ES-I3 (cell line): ENCODE results near the gene DOP1B.

Experiments
- H3K36me3 ChIP-seq: 2 replicates; pipeline ENCODE4 v1.6.1; 2013; ENCODE audit warnings: mild to moderate bottlenecking, low read length, control low read depth, moderate library complexity; ENCODE audit not compliant: insufficient read depth
- H3K4me1 ChIP-seq: 2 replicates; pipeline ENCODE4 v1.6.1; 2013; ENCODE audit warnings: mild to moderate bottlenecking, control low read depth, low read length; ENCODE audit not compliant: insufficient read depth
- H3K9ac ChIP-seq: 2 replicates; pipeline ENCODE4 v1.6.1; 2013; ENCODE audit warnings: low read depth, mild to moderate bottlenecking, low read length, moderate library complexity
- H3K9me3 ChIP-seq: 2 replicates; pipeline ENCODE4 v1.6.1; 2013; ENCODE audit warnings: mild to moderate bottlenecking, low read length, moderate library complexity; ENCODE audit not compliant: control insufficient read depth, insufficient read depth

DOP1B gene

DNA sequence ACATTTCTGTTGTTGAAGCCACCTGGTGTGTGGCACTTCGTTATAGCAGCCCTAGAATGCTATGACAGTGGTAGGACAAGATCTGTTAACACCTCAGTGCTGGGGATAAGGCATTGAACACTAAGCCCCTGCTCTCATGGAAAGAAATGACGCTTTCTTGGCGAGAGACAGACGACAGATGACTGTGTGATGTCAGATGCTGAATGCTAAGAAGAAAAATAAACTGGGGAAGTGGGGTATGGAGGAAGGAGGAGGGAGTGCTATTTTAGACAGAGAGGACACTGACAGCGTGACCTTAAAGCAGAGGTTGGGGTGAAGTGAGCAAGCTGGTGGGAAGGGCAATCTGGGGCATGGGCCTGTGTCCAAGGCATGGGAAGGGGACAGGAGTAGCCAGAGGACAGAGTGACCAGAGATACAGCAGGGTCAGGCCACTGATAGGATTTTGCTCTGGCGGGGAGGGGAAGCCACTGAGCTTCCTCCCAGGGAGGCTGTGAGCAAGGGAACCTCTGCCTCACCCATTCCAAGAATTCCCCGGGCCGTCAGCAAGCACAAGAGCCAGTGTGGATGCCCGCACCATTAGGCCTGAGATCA, 15.2 kb downstream of the DOP1B start:
- Histone ChIP-seq H3K9me3 (no peaks in the 10 kb centered on the region), H3K9ac (no peak overlapping the region), H3K4me1 (no peaks in the 10 kb centered on the region), H3K36me3 (no peaks in the 10 kb centered on the region)

DNA sequence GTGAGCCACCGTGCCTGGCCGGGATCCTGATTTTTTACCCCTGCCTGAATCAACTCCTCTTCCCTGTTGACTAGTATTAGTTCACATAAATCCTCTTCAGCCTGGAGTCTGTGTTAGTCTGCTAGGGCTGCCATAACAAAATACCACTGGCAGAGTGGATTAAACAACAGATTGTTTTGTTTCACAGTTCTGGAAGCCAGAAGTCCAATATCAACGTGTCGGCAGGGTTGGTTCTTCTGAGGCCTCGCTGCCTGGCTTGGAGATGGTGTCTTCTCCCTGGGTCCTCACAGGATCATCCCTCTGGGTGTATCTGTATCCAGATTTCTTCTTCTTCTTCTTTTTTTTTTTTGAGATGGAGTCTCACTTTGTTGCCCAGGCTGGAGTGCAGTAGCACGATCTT, 18.2 kb downstream of the DOP1B start:
- Histone ChIP-seq H3K4me1 (no peaks in the 10 kb centered on the region), H3K9ac (no peak overlapping the region), H3K36me3 (no peaks in the 10 kb centered on the region), H3K9me3 (no peaks in the 10 kb centered on the region)

DNA sequence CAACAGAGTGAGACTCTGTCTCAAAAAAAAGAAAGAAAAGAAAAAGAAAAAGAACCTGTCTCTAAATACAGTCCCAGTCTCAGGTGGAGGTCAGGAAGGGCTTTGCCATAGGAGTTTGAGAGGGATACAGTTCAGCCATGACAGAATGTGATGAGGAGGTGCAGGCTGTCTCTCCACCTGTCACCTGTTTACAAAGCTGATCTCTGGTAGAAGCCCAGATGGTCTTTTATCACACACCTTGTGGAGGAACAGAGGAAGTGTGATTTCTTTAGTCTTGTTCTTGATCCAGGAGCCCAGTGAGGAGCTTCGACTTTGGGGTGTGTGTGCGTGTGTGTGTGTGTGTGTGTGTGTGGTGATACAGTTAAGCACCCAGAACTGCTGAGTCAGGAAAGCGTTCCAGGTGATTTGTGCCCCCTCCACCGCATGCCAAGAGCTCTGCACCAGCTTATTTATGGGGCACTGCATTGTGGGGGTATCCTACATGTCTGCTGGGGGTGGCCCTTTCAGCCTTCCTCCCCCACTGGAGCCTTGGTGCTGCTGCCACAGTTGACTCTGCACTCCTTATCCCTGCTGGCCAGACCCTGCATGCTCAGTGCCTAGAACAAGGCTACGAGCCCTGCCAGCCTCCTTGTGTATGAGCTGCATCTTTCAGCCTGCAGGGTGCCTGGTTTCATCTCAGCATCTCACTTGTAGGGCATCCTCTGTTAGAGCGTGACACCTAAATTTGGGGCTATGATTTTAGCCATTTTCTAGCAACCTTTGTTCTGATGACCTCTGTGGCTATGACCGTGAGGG, 19.3 kb downstream of the DOP1B start:
- Histone ChIP-seq H3K4me1 (no peaks in the 10 kb centered on the region), H3K9ac (no peak overlapping the region), H3K36me3 (no peaks in the 10 kb centered on the region), H3K9me3 (no peaks in the 10 kb centered on the region)

DNA sequence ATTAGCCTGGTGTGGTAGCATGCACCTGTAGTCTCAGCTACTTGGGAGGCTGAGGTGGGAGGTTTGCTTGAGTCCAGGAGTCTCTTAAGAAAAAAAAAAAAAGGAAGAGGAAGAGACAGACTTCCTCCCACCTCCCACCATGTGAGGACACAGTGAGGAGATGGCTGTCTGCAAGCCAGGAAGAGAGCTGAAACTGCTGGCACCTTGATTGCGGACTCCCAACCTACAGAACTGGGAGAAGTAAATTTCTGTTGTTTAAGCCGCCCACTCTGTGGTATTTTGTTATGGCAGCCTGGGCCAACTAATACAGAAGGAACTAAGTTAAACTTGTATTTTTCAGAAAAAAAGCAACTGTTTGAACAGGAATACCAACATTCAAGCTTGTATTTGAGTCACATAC, 21.7 kb downstream of the DOP1B start:
- Histone ChIP-seq H3K36me3 (no peaks in the 10 kb centered on the region), H3K9me3 (no peaks in the 10 kb centered on the region), H3K4me1 (no peaks in the 10 kb centered on the region), H3K9ac (no peak overlapping the region)

DNA sequence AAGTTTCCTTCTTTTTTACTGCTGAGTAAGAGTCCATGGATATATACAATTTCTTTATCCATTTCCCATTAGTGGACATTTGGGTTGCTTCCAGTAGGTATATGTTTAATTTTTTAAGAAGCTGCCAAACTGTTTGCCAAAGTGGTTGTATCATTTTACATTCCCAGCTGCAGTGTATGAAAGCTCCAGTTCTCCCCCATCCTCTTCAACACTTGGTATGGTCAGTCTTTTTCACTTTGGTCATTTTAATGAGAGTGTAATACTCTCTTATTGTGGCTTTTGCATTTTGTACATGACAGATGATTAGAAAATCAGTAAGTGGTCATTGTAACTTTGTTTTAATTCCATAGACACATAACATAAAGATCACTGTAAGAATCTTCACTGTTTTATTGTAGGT, 22.5 kb downstream of the DOP1B start:
- H3K4me1 ChIP-seq, result no peaks in the 10 kb centered on the region
- no peaks in the 10 kb centered on the region for H3K9me3 ChIP-seq
- H3K9ac ChIP-seq, result no peak overlapping the region
- H3K36me3 ChIP-seq, result no peaks in the 10 kb centered on the region

DNA sequence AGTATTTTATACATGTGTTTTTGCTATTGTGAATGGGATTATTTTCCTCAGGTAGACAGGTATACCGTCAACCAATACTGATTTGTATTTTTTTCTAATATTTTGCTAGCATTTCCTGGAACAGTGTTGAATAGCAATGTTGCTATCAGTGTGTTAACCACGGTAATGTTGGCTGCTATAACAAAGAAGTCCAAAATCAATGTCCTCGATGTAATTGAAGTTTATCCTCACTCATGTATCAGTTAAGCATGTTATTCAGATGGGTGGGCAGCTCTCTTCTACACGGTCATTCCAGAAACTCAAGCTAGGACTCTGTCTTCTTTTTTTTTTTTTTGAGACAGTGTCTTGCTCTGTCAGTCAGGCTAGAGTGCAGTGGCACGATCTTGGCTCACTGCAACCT, 24.3 kb downstream of the DOP1B start:
- Histone ChIP-seq H3K4me1 (no peaks in the 10 kb centered on the region), H3K36me3 (no peaks in the 10 kb centered on the region), H3K9me3 (no peaks in the 10 kb centered on the region), H3K9ac (no peak overlapping the region)

DNA sequence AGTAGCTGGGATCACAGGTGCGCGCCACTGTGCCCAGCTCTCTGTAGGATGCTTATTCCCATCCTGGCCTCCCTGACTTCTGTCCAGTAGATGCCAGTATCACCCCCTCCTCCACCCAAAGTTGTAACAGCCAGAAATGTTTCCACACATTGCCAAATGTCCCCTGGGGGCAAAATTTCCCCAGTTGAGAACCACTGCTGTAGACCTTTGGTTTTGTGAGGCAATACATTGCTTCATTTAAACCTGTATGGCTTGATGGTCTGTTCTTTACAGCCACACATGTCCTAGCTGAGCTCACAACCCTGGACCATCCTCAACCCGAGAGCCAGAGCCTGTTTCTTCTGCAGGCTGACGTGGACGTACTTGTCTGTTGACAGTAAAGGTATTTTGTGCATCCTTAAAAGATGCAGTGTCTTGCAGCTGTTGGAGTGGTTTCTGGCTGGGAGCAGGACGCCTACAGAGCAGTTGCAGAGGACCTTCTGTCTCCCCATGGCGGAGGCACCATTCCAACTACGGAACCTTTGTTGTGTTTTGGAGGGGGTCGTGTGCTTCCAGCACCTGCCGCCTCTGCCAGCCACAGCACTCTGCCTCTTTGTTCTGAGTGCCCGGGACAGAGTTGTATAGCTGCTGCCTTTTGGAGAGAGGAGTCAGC, 26.6 kb downstream of the DOP1B start:
- Histone ChIP-seq H3K9ac (no peak overlapping the region), H3K4me1 (peaks cover 7% of the 10 kb centered on the region; the same call in 1 of the 2 replicates)

DNA sequence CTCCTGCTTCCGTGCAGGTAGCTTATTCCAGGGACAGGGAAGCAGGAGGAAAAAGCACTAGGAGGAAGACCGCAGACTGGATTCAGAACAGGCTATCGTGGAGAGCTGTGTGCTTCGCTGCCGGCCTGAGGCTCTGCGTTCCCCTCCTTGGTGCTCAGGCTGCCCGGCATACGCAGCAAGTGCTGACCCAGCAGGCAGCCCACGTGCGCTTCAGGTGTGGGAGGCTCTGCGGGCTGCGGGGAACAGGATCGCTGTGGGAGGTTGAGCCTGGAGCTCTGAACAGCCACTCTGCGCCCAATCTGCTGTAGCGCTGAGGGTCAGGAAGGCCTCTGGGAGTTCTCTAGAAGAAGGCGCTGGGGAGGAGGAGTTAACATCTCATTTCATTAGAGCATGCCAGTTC, 27.9 kb downstream of the DOP1B start:
- Histone ChIP-seq H3K9ac (no peak overlapping the region), H3K4me1 (peaks cover 8% of the 10 kb centered on the region; the same call in 1 of the 2 replicates), H3K9me3 (no peaks in the 10 kb centered on the region), H3K36me3 (no peaks in the 10 kb centered on the region)

More for the DNA sequence above, 26.6 kb downstream of the DOP1B start:
- Histone ChIP-seq H3K36me3 (no peaks in the 10 kb centered on the region), H3K9me3 (no peaks in the 10 kb centered on the region)

DNA sequence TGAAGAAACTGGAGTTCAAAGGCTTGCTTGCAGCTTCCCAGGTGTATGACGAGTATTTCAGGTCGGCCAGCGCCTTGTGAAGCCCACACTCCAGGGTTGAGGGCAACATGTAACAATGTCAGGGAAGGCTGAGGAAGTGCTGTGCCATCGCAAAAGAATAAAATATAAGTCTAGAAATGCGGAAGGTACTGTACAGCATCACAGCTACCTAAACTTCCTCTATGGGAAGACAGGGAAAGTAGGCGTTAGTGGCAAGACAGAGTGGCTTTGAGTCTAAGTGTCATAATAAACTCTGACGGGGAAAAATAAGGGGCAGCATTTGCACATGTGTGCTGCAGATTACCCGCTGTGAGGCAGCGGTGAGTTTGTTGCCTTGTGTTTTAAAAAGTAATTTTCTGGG, 28.9 kb downstream of the DOP1B start:
- no peaks in the 10 kb centered on the region for H3K9me3 ChIP-seq
- no peaks in the 10 kb centered on the region for H3K36me3 ChIP-seq
- H3K9ac ChIP-seq, result no peak overlapping the region
- peaks cover 8% of the 10 kb centered on the region; the same call in 1 of the 2 replicates for H3K4me1 ChIP-seq

DNA sequence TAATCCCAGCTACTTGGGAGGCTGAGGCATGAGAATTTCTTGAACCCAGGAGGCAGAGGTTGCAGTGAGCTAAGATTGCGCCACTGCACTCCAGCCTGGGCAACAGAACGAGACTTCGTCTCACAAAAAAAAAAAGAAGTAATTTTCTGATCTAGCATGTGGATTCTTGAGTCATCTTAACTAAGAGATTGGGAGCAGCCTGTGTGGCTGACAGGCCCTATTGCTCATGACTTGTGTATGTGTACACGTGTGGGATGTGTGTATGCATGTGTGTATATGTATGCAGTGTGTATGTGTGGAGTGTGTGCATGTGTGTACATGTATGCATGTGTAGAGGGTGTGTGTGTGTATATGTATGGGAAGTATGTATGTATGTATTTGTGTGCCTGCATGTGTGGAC, 29.5 kb downstream of the DOP1B start:
- peaks cover 8% of the 10 kb centered on the region; the same call in 1 of the 2 replicates for H3K4me1 ChIP-seq
- no peaks in the 10 kb centered on the region for H3K9me3 ChIP-seq
- no peak overlapping the region for H3K9ac ChIP-seq
- H3K36me3 ChIP-seq, result no peaks in the 10 kb centered on the region

DNA sequence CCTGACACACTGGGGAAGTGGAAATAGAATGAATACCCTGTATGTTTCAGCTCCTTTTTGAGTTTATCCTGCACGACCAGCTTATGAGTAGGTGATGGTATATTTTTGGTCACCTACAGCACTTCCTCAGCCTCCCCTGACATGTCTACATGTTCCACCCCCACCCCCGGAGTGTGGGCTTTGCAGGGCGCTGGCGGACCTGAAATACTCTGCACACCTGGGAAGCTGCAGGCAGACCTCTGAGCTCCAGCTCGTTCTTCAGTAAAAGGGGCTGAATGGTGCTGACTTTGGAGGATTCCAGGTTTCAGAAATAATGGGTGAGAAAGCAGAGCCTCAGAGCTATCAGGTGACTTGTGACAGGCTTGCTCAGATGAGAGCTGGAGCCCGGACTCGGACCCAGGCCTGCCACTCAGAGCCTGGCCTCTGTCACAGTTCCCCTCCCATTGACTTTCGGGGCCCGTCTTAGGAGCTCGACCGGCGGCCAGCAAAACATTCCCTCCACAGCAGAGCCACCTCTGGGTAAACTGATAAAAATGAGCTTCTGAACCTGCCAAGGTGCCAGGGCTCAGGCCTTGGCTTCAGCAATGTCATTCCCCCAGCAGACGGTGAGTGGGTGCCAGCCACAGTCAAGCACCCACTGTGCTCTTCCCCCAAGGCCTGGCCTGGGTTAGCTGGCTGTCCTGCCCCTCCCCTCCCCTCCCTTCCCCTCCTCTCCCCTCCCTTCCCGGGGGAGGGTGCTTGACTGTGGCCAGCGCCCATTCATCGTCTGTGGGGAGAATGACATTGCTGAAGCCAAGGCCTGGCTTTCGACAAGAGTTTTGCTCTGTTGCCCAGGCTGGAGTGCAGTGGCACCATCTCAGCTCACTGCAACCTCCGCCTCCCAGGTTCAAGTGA, 30.1 kb downstream of the DOP1B start:
- Histone ChIP-seq H3K9ac (no peak overlapping the region), H3K36me3 (no peaks in the 10 kb centered on the region), H3K9me3 (no peaks in the 10 kb centered on the region), H3K4me1 (peaks cover 8% of the 10 kb centered on the region; the same call in 1 of the 2 replicates)

DNA sequence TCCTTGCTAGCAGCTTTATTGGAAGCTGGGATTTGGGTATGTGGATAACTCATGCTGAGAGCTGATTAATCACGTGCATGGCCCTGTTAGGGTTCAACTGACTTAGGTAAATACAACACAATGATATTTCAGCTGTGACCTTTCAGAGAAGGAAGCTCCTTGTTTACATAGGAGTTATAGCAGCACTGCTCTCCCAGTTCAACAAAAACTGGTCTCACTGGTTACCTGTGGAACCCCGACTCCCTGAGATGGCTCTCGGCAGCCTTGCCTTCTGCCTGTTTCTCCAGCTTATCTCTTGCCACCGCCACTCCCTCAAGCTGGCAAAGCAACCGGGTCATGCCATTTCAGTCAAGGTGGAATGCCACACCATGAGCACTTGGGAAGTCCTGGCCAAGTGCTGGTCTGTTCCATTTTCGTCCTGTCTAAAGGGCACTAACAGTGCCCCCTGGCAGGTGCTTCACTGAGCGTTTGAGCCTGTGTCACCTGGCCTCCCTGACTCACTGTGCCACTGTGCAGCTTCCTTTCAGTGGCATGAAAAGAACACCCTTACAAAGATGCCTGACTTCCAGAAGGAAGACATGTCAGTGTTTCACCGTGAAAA, 31.6 kb downstream of the DOP1B start:
- no peaks in the 10 kb centered on the region for H3K9me3 ChIP-seq
- H3K36me3 ChIP-seq, result no peaks in the 10 kb centered on the region
- no peak overlapping the region for H3K9ac ChIP-seq
- peaks cover 11% of the 10 kb centered on the region; the same call in 1 of the 2 replicates for H3K4me1 ChIP-seq

DNA sequence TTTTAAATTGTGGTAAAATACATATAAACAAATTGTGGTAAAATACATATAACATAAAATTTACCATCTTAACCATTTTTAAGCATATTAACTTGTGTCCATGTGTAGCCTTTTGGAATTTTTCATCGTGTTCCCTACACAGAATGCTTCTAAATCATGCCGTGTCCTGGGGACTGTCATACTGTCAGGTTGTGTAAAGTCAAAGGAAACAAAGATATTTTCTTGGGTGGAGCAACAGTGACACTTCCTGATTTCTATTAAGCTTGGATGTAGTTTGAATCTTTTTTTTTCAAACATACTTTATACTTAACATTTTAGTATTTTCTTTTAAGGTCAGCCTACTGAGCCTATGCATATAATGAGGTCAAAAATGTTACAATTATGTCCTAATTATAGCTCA, 32.3 kb downstream of the DOP1B start:
- H3K36me3 ChIP-seq, result no peaks in the 10 kb centered on the region
- peaks cover 18% of the 10 kb centered on the region; the same call in 1 of the 2 replicates for H3K4me1 ChIP-seq
- no peaks in the 10 kb centered on the region for H3K9me3 ChIP-seq
- no peak overlapping the region for H3K9ac ChIP-seq

DNA sequence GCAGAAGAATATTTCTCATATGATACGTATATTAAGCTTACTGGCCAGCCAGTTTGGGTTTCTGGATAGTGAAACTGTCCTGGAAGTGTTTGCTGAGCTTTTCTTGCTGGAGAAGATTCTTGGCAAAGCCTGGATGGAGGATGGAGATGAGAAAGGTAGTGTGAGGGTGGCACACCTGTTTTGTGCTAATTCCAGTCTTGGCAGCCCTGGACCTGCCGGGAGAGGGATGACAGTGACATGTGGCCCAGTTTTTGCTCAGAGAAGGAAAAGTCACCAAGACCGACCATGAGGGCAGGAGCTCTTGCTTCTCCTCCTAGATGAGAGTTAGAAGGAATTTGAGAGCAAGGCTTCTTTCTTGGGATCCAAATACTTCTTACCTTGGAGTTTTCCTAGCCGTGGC, 34.1 kb downstream of the DOP1B start:
- Histone ChIP-seq H3K9ac (no peak overlapping the region), H3K4me1 (peaks cover 18% of the 10 kb centered on the region; the same call in 1 of the 2 replicates), H3K36me3 (no peaks in the 10 kb centered on the region), H3K9me3 (peaks cover 4% of the 10 kb centered on the region; the same call in 1 of the 2 replicates)
